ENCODE results near the gene FXYD6. TPM values are rescaled to one million over a fixed set of nuclear protein-coding genes. Genes with fewer than 3 reads are reported as not detected.
"Not testable (repeated sequence)": the region's sequence is repeated elsewhere in the genome, so short reads cannot be mapped to it uniquely, and the experiment has no call there.

The FXYD6 gene
- total RNA-seq, 1 donor from 2014 or later: 45.8 TPM

DNA sequence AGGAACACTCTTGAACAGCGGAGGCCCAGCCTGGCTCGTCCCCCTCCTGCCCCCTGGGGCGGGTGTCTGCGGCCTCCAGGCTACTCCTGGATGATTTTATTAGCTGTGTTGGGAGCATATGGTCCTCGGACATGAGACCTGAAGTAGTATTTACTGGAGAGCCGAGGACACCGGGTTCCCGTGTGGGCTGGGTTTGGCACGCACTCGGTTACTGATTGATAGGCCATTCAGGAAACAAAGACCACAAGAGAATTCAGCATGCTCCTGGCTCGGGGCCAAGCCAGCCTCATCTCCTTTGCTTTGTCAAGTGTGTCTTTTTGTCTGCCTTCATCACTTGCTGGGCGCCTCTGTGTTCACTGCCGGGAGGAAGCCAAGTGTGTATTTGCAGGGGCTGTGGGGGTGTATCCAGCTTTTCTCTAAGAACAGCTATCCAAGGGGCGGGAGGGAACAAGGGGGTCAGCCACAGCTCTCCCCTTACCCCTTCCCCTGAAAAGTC is 61.6 kb downstream of the FXYD6 start:
- no peaks in the 10 kb centered on the region for H3K27me3 ChIP-seq (ENCODE audit: control insufficient read depth, insufficient read depth, low read length)
- TF ChIP-seq, protein P1, sequence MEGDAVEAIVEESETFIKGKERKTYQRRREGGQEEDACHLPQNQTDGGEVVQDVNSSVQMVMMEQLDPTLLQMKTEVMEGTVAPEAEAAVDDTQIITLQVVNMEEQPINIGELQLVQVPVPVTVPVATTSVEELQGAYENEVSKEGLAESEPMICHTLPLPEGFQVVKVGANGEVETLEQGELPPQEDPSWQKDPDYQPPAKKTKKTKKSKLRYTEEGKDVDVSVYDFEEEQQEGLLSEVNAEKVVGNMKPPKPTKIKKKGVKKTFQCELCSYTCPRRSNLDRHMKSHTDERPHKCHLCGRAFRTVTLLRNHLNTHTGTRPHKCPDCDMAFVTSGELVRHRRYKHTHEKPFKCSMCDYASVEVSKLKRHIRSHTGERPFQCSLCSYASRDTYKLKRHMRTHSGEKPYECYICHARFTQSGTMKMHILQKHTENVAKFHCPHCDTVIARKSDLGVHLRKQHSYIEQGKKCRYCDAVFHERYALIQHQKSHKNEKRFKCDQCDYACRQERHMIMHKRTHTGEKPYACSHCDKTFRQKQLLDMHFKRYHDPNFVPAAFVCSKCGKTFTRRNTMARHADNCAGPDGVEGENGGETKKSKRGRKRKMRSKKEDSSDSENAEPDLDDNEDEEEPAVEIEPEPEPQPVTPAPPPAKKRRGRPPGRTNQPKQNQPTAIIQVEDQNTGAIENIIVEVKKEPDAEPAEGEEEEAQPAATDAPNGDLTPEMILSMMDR (IDR thresholded peaks at IDR 0.05; ENCODE audit: insufficient read depth, low read length, poor library complexity, severe bottlenecking): no peak
- no peaks in the 10 kb centered on the region for H3K36me3 ChIP-seq (ENCODE audit: control insufficient read depth, insufficient read depth, low read length)
- H3K4me3 ChIP-seq (ENCODE audit: low read depth, low read length): peak overlapping the region; percentile 49
- DNase-seq (ENCODE audit: low read depth): peak; percentile 94

DNA sequence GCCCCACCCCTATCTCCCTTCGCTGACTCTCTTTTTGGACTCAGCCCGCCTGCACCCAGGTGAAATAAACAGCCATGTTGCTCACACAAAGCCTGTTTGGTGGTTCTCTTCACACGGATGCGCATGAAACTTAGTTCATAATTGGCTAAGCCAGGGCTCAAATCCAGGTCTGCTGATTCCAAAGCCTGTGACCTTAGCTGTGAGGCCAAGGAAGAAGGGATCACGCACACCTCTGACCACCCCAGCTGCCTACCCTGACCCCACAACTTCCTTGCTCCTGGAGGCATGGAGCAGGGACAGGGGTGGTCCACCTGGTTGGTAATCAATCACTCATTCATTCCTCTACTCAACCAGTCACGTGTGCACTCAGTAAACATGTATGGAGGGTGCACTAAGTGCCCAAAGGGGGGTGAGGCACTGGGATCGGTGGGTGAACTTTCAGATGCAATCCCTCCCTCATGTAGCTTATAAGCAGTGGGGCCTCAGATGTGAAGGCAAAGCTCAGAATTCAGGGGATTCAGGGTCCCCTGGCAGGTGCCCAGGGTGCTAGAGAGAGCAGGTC is 62.2 kb downstream of the FXYD6 start:
- no peak overlapping the region for H3K4me3 ChIP-seq (ENCODE audit: low read depth, low read length)
- TF ChIP-seq, protein P1 (IDR thresholded peaks at IDR 0.05; ENCODE audit: insufficient read depth, low read length, poor library complexity, severe bottlenecking): no peak
- no peaks in the 10 kb centered on the region for H3K27me3 ChIP-seq (ENCODE audit: control insufficient read depth, insufficient read depth, low read length)
- no peak for DNase-seq (ENCODE audit: low read depth)
- no peaks in the 10 kb centered on the region for H3K36me3 ChIP-seq (ENCODE audit: control insufficient read depth, insufficient read depth, low read length)

DNA sequence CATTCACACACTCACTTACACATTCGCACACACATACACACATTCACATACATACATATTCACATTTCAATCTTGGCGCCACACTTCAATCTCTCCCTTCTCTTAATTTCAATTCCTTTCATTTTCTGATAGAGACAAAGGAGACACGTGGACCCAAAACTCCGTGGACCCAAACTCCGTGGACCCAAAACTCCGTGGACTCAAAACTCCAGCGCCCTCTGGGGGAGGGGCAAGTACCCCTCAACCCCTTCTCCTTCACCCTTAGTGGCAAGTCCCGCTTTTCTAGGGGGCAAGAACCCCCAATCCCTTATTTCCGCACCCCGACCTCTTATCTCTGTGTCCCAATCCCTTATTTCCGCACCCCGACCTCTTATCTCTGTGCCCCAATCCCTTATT is 66.4 kb downstream of the FXYD6 start:
- DNase-seq (ENCODE audit: low read depth); H3K4me3 ChIP-seq (ENCODE audit: low read depth, low read length); H3K27me3 ChIP-seq (ENCODE audit: control insufficient read depth, insufficient read depth, low read length); H3K36me3 ChIP-seq (ENCODE audit: control insufficient read depth, insufficient read depth, low read length): not testable (repeated sequence)

DNA sequence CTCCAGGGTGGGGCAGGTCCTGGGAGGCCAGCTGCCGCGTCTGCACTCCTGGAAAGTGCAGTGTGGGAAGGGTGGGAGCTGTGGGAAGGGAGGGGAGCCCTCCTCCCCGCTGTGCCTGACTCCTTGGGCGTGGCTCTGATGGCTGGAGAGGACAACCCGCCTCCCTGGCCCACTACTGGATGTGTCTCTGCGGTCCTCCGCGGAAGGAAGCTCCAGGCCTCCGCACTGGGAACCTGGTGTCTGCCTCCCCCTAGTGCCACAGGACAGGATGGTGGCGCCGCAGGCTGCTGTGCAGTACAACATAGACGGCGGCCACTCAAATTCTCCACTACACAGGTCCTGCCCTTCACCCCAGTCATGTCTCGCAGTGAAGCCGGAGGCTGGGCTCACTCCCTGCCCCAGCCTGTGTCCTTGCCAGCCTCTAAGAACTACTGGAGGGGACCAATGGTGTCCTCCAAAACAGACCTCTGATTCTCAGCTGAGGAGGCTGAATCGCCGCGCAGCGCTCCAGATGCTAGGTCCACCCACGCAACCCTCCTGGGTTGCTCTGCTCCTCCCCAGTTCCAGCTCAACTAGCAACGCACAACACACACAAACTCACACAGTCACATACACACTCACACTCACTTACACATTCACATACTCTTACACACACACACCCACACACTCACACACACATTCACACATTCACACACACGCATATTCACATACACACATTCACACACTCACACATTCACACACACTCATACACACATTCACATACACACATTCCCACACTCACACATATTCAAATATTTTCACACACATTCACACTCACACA is 67.0 kb downstream of the FXYD6 start:
- TF ChIP-seq, protein P1 (IDR thresholded peaks at IDR 0.05; ENCODE audit: insufficient read depth, low read length, poor library complexity, severe bottlenecking): peak; percentile 84
- H3K36me3 ChIP-seq (ENCODE audit: control insufficient read depth, insufficient read depth, low read length): no peaks in the 10 kb centered on the region

DNA sequence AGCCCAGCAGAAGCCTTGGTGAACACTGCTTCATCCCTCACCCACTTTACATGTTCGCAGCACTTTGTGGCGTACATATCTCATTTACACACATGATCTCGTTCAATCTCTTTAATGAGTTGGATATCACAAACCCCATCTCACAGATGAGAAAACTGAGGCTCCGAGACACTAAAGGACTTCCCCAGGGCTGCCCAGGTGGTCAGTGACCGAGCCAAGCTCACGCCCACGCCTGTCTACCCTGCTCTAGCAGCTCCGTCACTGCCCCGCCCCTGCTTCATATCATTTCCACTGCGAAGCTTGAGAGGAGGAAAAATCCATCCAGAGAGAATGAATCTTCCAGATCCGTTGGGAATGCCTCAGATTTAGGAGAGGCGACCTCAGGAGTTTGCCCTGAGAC is 67.7 kb downstream of the FXYD6 start:
- Histone ChIP-seq H3K27me3 (ENCODE audit: control insufficient read depth, insufficient read depth, low read length) (no peaks in the 10 kb centered on the region), H3K4me3 (ENCODE audit: low read depth, low read length) (no peak overlapping the region), H3K36me3 (ENCODE audit: control insufficient read depth, insufficient read depth, low read length) (no peaks in the 10 kb centered on the region)
- DNase-seq (ENCODE audit: low read depth): no peak
- TF ChIP-seq, protein P1 (IDR thresholded peaks at IDR 0.05; ENCODE audit: insufficient read depth, low read length, poor library complexity, severe bottlenecking): no peak

More for the DNA sequence above, 67.0 kb downstream of the FXYD6 start:
- no peaks in the 10 kb centered on the region for H3K27me3 ChIP-seq (ENCODE audit: control insufficient read depth, insufficient read depth, low read length)
- DNase-seq (ENCODE audit: low read depth): no peak
- no peak overlapping the region for H3K4me3 ChIP-seq (ENCODE audit: low read depth, low read length)

DNA sequence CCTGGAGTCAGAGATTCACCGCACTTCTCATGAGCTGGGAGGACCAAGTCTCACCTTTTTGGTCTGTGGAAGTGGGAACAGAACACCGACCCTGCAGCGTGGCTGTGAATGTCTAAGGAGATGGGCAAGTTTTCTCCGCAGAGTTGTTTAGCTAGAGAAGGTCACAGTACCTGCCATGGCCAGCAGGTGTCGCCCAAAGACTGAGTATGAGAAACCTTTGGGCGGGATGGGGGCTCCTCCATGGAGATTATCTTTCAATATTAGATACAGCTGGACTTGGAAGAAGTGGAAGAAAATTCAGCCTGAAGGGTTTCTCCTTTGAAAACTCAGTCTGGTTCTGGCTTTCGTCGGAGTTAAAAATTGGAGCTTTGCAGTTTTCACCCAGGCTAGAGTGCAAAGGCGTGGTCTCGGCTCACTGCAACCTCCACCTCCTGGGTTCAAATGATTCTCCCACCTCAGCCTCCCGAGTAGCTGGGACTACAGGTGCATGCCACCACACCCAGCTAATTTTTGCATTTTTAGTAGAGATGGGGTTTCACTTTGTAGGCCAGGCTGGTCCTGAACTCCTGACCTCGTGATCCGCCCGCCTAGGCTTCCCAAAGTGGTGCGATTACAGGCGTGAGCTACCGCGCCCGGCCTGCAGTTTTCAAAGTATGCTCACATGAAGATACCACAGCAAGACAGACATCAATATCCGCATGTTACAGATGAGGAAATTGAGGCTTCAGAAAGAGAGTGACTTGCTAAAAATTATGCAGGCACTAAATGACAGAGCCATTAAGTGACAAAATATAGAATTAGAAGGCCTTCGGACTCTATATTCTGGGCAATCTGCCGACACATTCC is 68.8 kb downstream of the FXYD6 start:
- TF ChIP-seq, protein P1 (IDR thresholded peaks at IDR 0.05; ENCODE audit: insufficient read depth, low read length, poor library complexity, severe bottlenecking): peak; percentile 72
- DNase-seq (ENCODE audit: low read depth): no peak
- Histone ChIP-seq H3K36me3 (ENCODE audit: control insufficient read depth, insufficient read depth, low read length) (no peaks in the 10 kb centered on the region), H3K4me3 (ENCODE audit: low read depth, low read length) (no peak overlapping the region), H3K27me3 (ENCODE audit: control insufficient read depth, insufficient read depth, low read length) (no peaks in the 10 kb centered on the region)

Measured in kidney epithelial cell (primary cell).